ENCODE data around the gene NDC1.

The NDC1 gene

GRCh38 chr1:53728702-53729455, 109.2 kb downstream of the NDC1 start:
- TF ChIP-seq SNAI2 (CRISPR knock-in tag; IDR thresholded peaks at IDR 0.05) (no peak), PATZ1 (CRISPR knock-in tag; IDR thresholded peaks at IDR 0.05; ENCODE audit: borderline replicate concordance) (no peak), ZNF70 (CRISPR knock-in tag; IDR thresholded peaks at IDR 0.05) (no peak), ARNTL (CRISPR knock-in tag; IDR thresholded peaks at IDR 0.05; ENCODE audit: borderline replicate concordance, low read depth) (no peak), PPARA (CRISPR knock-in tag; IDR thresholded peaks at IDR 0.05; ENCODE audit: borderline replicate concordance) (no peak), CSRNP3 (CRISPR knock-in tag; IDR thresholded peaks at IDR 0.05) (no peak), OSR1 (CRISPR knock-in tag; IDR thresholded peaks at IDR 0.05) (no peak), ZFP3 (CRISPR knock-in tag; IDR thresholded peaks at IDR 0.05) (no peak), TOX (CRISPR knock-in tag; IDR thresholded peaks at IDR 0.05; ENCODE audit: borderline replicate concordance) (no peak), ZNF8 (CRISPR knock-in tag; IDR thresholded peaks at IDR 0.05) (no peak), RARB (CRISPR knock-in tag; IDR thresholded peaks at IDR 0.05) (no peak), ZFP30 (CRISPR knock-in tag; IDR thresholded peaks at IDR 0.05) (no peak), CREB5 (CRISPR knock-in tag; IDR thresholded peaks at IDR 0.05; ENCODE audit: low read depth) (no peak), CSDC2 (CRISPR knock-in tag; IDR thresholded peaks at IDR 0.05) (no peak), GLIS3 (CRISPR knock-in tag; IDR thresholded peaks at IDR 0.05) (no peak), ZNF565 (CRISPR knock-in tag; conservative IDR thresholded peaks at IDR 0.05; ENCODE audit: low read depth) (no peak), POU6F1 (CRISPR knock-in tag; IDR thresholded peaks at IDR 0.05; ENCODE audit: borderline replicate concordance, low read depth) (no peak)
- no peak for ATAC-seq

- TF ChIP-seq BACH2 (CRISPR knock-in tag; IDR thresholded peaks at IDR 0.05; ENCODE audit: borderline replicate concordance) (no peak), CSDC2 (CRISPR knock-in tag; IDR thresholded peaks at IDR 0.05) (no peak), RARB (CRISPR knock-in tag; IDR thresholded peaks at IDR 0.05) (no peak), OSR1 (CRISPR knock-in tag; IDR thresholded peaks at IDR 0.05) (no peak), SNAI2 (CRISPR knock-in tag; IDR thresholded peaks at IDR 0.05) (no peak), CSRNP3 (CRISPR knock-in tag; IDR thresholded peaks at IDR 0.05) (no peak), ESRRG (CRISPR knock-in tag; IDR thresholded peaks at IDR 0.05) (no peak), ISL1 (CRISPR knock-in tag; IDR thresholded peaks at IDR 0.05) (no peak), ZNF70 (CRISPR knock-in tag; IDR thresholded peaks at IDR 0.05) (no peak), CREB5 (CRISPR knock-in tag; IDR thresholded peaks at IDR 0.05; ENCODE audit: low read depth) (no peak)
- ATAC-seq = no peak
These were observed 109.9 kb downstream of the NDC1 start for GRCh38 chr1:53728196-53728595.

Measured in SK-N-SH treated with all-trans-retinoic acid at 6 μM for 48 hours (cell line).